Heart right ventricle (tissue), 16 donors: ENCODE data around the gene OTUD5. TPM values are rescaled to one million over a fixed set of nuclear protein-coding genes. Genes with fewer than 3 reads are reported as not detected.
A peak's percentile ranks its signal among the peaks of the same experiment; 100 is the strongest.

Experiments used
- ATAC-seq, 8 donors: fragments of 200-7000 bp; cut with Tn5 transposase; one replicate each; pipeline ENCODE4 v1.9.1; 2020; ENCODE audit warnings: mild to moderate bottlenecking in 8 of 8, moderate library complexity in 8 of 8, moderate number of reproducible peaks in 1 of 8
- DNase-seq, 2 donors: peaks; one replicate each; pipeline ENCODE4 v3.0.0-alpha.2; 2020
- H3K27ac ChIP-seq, 10 donors: fragments of 200-600 bp; sonication (generic) in 2 of 10; one replicate each; pipeline versions ENCODE4 v1.5.0 to v1.8.0; 2020 to 2022; ENCODE audit warnings: mild to moderate bottlenecking in 3 of 10
- H3K27me3 ChIP-seq, 7 donors: fragments of 200-600 bp; one replicate each; pipeline ENCODE4 v1.8.0; 2021 to 2022; ENCODE audit warnings: mild to moderate bottlenecking in 2 of 7
- H3K36me3 ChIP-seq, 9 donors: fragments of 200-600 bp; sonication (generic) in 1 of 9; one replicate each; pipeline versions ENCODE4 v1.5.0 to v1.8.0; 2020 to 2022; ENCODE audit warnings: mild to moderate bottlenecking in 2 of 9
- H3K4me1 ChIP-seq, 9 donors: fragments of 200-600 bp; sonication (generic) in 1 of 9; one replicate each; pipeline versions ENCODE4 v1.5.0 to v1.8.0; 2020 to 2022; ENCODE audit warnings: mild to moderate bottlenecking in 4 of 9
- H3K4me3 ChIP-seq, 10 donors: fragments of 200-600 bp; sonication (generic) in 2 of 10; one replicate each; pipeline versions ENCODE4 v1.5.0 to v1.8.0; 2020 to 2022; ENCODE audit warnings: mild to moderate bottlenecking in 7 of 10, moderate library complexity in 2 of 10
- H3K9me3 ChIP-seq, 11 donors: fragments of 200-600 bp in 10 of 11; sonication (generic) in 2 of 11; one replicate each; pipeline versions ENCODE4 v1.5.0 to v1.8.0; 2013 to 2022; ENCODE audit warnings: mild to moderate bottlenecking in 2 of 11, control low read depth in 1 of 11, moderate library complexity in 1 of 11
- WGBS, 2 donors: extraction: QIAGEN DNeasy Blood & Tissue Kit; methylation state at CpG; one replicate each; pipeline ENCODE4 v1.1.7; 2013; ENCODE audit warnings: inconsistent platforms in 1 of 2; 5-methylcytosine and 5-hydroxymethylcytosine counted together
- intact Hi-C, 10 donors: fragments of 100-400 bp; cut with DNase I; formaldehyde crosslinking; loops; one replicate each; pipeline versions ENCODE4 v1.11.1 to v1.14.2; 2022
- polyA plus RNA-seq, 2 donors: library from polyadenylated mRNA; stranded (reverse); fragments of 200-250 nt; gene quantifications; one replicate each; pipeline ENCODE4 v1.2.3, GENCODE V29; 2013
- total RNA-seq, 10 donors: library from RNA; stranded (reverse); fragmentation: NEBNext Ultra II Directional in 3 of 10; extraction: Animal tissue kit (Norgen Biotek cat#: 25700) in 3 of 10; gene quantifications; one replicate each; pipeline versions ENCODE4 v1.2.1 to v1.2.4, GENCODE V29; 2021 to 2023
- TF ChIP-seq, protein P1 (sequence below), 9 donors: fragments of 200-600 bp; sonication (generic) in 2 of 9; IDR thresholded peaks; one replicate each; pipeline versions ENCODE4 v1.5.0 to v1.8.0; 2021 to 2022; ENCODE audit warnings: antibody characterized with exemption in 9 of 9, mild to moderate bottlenecking in 5 of 9, moderate library complexity in 1 of 9
- donor health status: Arrhythmogenic right ventricular cardiomyopathy.
- donor health status: ischemic (EF 13 %, LVEDD 7.1; RV severe dilation, severe dysfunction).
- donor health status: healthy with polysubstance abuse.
- donor health status: DM: no; HTN: yes; CAD: no.
- donor health status: DM: no; HTN: no; CAD: no.
- donor health status: ischemic (EF 25% LVEDD 6.9; RV normal size, moderate dysfunction).
- donor health status: ischemic (EF 25% LVEDD 5.7; RV mildly dilated, moderate dysfunction).
- donor health status: healthy.
- donor health status: DM: yes; HTN: yes; CAD: no.
- donor health status: Ischemic cardiomyopathy.
- donor health status: ischemic (EF 35%, LVEDD 5.7; RV mildly dilated, moderate dysfunction).
- donor health status: nonischemic (EF 11% LVEDD 7.7; RV severe dilation, severe dysfunction).
- donor health status: DM: yes; HTN: yes; CAD: no.
- donor health status: PGD.
- donor health status: ischemic (EF 29% LVEDD 5.4; RV normal size, mild dysfunction).
- donor health status: nonischemic (EF 23%, LVEDD 6.1; RV moderate dilation, normal function).

The OTUD5 gene
- total and polyA plus RNA-seq, 12 donors: 17.9 to 27.3 (median 24.7) TPM

DNA sequence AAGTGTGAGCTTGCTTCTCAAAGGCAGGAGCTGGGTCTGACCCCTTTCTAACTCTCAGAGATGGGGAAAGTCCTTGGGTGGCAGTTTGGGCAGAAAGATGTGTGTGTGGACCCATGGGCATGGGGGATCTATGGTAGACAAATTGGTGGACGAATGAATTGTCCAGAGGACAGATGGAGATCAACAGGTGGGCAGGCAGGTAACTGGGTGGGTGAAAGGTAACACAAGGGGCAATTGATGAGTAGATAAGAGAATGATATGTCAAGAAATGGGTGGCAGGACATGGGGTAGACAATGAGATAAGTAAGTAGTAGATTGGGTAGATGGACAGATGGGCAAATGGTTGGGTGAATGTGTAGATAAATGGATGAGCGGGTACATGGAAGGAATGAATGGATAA, 17.2 kb upstream of the OTUD5 start:
- TF ChIP-seq, protein P1, sequence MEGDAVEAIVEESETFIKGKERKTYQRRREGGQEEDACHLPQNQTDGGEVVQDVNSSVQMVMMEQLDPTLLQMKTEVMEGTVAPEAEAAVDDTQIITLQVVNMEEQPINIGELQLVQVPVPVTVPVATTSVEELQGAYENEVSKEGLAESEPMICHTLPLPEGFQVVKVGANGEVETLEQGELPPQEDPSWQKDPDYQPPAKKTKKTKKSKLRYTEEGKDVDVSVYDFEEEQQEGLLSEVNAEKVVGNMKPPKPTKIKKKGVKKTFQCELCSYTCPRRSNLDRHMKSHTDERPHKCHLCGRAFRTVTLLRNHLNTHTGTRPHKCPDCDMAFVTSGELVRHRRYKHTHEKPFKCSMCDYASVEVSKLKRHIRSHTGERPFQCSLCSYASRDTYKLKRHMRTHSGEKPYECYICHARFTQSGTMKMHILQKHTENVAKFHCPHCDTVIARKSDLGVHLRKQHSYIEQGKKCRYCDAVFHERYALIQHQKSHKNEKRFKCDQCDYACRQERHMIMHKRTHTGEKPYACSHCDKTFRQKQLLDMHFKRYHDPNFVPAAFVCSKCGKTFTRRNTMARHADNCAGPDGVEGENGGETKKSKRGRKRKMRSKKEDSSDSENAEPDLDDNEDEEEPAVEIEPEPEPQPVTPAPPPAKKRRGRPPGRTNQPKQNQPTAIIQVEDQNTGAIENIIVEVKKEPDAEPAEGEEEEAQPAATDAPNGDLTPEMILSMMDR (IDR thresholded peaks at IDR 0.05): no peak
- Histone ChIP-seq H3K27me3 (peaks cover 0 to 11% (median 0%) of the 10 kb centered on the region in 7 donors), H3K27ac (no peak overlapping the region), H3K9me3 (no peaks in the 10 kb centered on the region), H3K4me3 (no peak overlapping the region), H3K4me1 (peaks cover 0 to 12% (median 0%) of the 10 kb centered on the region in 9 donors), H3K36me3 (peaks cover 0 to 51% (median 0%) of the 10 kb centered on the region in 9 donors)
- 98 to 100% methylated on average over 2 of the region's 2 CpGs for WGBS, 2 donors
- no peak for ATAC-seq
- intact Hi-C loops: loop anchor here in 2 of 10 donors (10.0 kb wide), 1 partner anchor 70 kb away; the partner anchor contains the start of gene TFE3 (in 2 of the 2)
- DNase-seq: no peak

DNA sequence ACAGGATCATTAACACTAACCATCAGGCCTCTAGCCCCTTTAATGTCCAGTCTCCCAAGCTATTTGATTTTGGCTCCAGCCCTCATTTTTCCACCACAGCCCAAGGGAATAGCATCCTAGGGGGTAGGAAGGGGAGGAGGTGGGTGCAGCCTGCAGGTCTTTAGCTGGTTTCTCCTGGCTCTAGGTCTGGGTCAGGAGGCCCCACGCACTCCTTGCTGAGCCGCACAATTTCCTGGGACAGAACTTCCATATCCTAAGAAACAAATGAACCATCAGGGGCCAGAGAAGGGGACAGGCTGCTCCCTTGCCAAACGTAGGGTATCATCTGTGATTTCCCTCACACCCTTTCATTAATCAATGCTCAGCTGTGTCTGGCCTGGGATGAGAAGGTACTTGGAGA, 16.6 kb upstream of the OTUD5 start:
- ATAC-seq (no peak), DNase-seq (no peak)
- TF ChIP-seq, protein P1 (IDR thresholded peaks at IDR 0.05): no peak
- intact Hi-C loops: loop anchor here in 2 of 10 donors (10.0 kb wide), 1 partner anchor 71 kb away; the partner anchor contains the start of gene TFE3 (in 2 of the 2)
- Histone ChIP-seq H3K36me3 (peaks cover 0 to 51% (median 0%) of the 10 kb centered on the region in 9 donors), H3K4me3 (no peak overlapping the region), H3K27me3 (peaks cover 0 to 11% (median 0%) of the 10 kb centered on the region in 7 donors), H3K9me3 (no peaks in the 10 kb centered on the region), H3K4me1 (peaks cover 0 to 12% (median 0%) of the 10 kb centered on the region in 9 donors), H3K27ac (no peak overlapping the region)
- 76 to 85% methylated on average over 3 of the region's 3 CpGs for WGBS, 2 donors

DNA sequence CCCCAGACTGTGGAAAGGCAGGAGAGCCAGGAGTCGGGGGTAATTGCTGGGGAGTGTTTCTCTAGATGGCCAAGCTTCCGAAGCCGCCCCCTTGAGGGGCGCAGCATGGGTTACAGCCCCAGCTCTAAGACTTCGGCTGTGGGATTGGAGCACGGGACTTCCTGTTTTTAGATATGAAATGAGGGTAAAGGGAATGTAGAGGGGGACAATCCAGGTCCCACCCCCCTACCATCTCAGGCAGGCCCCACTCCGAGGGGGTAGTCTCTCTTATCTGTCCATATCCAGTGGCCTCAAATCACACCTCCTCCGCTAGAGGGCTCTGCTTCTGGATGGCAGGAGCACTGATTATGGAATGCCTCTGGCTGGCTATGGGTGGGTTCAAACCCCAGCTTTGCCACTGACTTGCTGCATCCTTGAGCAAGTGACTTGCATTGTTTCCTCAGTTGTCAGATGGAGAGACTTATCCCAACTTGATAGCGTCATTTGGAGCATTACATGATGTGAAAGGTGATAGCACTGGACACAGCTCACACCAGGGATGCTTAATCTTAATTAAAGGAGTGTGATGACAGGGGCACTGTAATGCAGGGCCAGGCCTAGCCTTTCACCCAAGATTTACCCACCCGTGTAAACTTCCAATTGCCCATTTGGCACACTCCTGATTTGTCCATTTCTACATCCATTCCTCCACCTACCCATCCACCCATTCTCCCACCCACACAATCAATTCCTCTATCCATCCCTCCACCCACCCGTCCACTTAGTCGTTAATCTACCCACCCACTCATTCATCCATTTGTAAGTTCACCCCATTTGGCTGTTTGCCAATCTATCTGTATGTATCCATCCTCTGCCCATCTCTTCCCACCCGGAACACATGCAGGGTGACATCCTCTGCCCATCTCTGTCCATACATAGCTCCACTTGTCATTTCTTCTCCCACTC, 15.1 kb upstream of the OTUD5 start:
- H3K27ac ChIP-seq: peak overlapping the region in 4 of 10 donors; percentile 34 to 58 (median 44)
- H3K36me3 ChIP-seq: peaks cover 0 to 36% (median 0%) of the 10 kb centered on the region in 9 donors
- DNase-seq (peak in 1 of 2 donors; percentile 13), ATAC-seq (peak in 7 of 8 donors; percentile 21 to 73 (median 59))
- intact Hi-C loops: loop anchor here in 2 of 10 donors (10.0 kb wide), 1 partner anchor 72 kb away; the partner anchor contains the start of gene TFE3 (in 2 of the 2)
- no peaks in the 10 kb centered on the region for H3K9me3 ChIP-seq
- peaks cover 0 to 11% (median 0%) of the 10 kb centered on the region in 7 donors for H3K27me3 ChIP-seq
- TF ChIP-seq, protein P1 (IDR thresholded peaks at IDR 0.05): peak in 8 of 9 donors; percentile 8 to 62 (median 51)
- 24 to 25% methylated on average over 13 of the region's 13 CpGs for WGBS, 2 donors
- H3K4me1 ChIP-seq: peaks cover 0 to 12% (median 0%) of the 10 kb centered on the region in 9 donors
- peak overlapping the region in 9 of 10 donors; percentile 21 to 50 (median 39) for H3K4me3 ChIP-seq
